ENCODE results near the gene AHSA1.
"Not testable (repeated sequence)": the region's sequence is repeated elsewhere in the genome, so short reads cannot be mapped to it uniquely, and the experiment has no call there.

Gene AHSA1

GRCh38 chr14:77457522-77458248 is at the start of gene AHSA1, which contains the start of gene VIPAS39:
TSS of gene AHSA1 (plus strand) at chr14:77458093. CDS start at chr14:77458190, 97 bp downstream.
TSS of gene VIPAS39 (minus strand) at chr14:77457601. CDS start at chr14:77454102, 3,499 bp downstream.
- peak; percentile 99 for DNase-seq (ENCODE audit: low spot score)

- DNase-seq (ENCODE audit: low spot score) = no peak
Measured at GRCh38 chr14:77409131-77409533, 48.8 kb upstream of the AHSA1 start.

- DNase-seq (ENCODE audit: low spot score) = not testable (repeated sequence)
Measured at GRCh38 chr14:77415403-77416030, 42.4 kb upstream of the AHSA1 start.

GRCh38 chr14:77416098-77416497 is 41.8 kb upstream of the AHSA1 start:
- not testable (repeated sequence) for DNase-seq (ENCODE audit: low spot score)

- no peak for DNase-seq (ENCODE audit: low spot score)
Measured at GRCh38 chr14:77416836-77417235, 41.1 kb upstream of the AHSA1 start.

GRCh38 chr14:77421201-77421600 is 36.7 kb upstream of the AHSA1 start:
- no peak for DNase-seq (ENCODE audit: low spot score)

DNA sequence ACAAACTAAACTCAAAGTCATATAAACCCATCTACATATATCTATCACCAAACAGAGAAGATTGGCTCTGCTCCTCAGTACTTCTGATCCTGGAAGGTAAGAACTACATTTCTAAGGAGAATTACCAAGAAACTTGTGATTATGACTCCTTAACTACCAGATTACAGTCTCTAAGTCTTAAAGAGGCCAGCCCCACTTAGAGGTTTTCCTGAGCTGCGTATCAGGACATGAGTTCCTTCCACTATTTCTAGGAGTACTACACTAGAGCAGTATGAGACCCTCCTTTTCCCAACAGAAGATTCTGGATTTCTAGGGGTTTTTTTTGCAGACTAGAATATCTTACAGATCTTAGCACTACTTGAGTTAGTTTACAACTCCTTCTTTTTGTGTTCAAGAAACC is 34.5 kb upstream of the AHSA1 start, which contains the start of gene NOXRED1:
TSS of gene NOXRED1 (minus strand) at position 101 of the 400 bp plus-strand sequence. CDS start 634 bp downstream, outside the sequence.
- DNase-seq (ENCODE audit: low spot score) = no peak

DNA sequence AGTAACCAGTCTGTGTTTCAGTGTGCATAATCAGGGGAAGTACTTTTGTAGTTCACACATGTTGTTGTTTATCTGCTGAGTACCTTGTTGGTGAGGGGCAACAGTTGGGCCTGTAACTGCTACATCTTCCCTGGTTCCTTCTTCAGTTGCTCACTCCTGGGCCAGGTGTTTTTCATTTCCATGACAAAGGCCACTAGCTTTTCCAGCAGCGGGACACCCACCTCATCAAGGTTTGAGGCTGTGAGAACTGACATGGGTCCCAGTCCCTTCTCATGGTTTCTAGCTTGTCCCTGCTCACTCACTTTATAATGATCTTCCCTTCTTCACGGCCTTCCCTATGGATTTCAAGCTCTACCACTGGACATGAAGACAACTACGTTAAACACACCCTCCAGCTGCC is 33.0 kb upstream of the AHSA1 start:
- no peak for DNase-seq (ENCODE audit: low spot score)

GRCh38 chr14:77426396-77426795 is 31.5 kb upstream of the AHSA1 start:
- DNase-seq (ENCODE audit: low spot score) = no peak

GRCh38 chr14:77436042-77436441 is 21.9 kb upstream of the AHSA1 start:
- peak; percentile 41 for DNase-seq (ENCODE audit: low spot score)

- no peak for DNase-seq (ENCODE audit: low spot score)
Measured at GRCh38 chr14:77438596-77438995, 19.3 kb upstream of the AHSA1 start.

- DNase-seq (ENCODE audit: low spot score) = no peak
Measured at GRCh38 chr14:77439861-77440260, 18.0 kb upstream of the AHSA1 start.

- DNase-seq (ENCODE audit: low spot score) = no peak
Measured at GRCh38 chr14:77442196-77442595, 15.7 kb upstream of the AHSA1 start.

GRCh38 chr14:77455966-77456640 is 1.8 kb upstream of the AHSA1 start:
- DNase-seq (ENCODE audit: low spot score) = no peak

DNA sequence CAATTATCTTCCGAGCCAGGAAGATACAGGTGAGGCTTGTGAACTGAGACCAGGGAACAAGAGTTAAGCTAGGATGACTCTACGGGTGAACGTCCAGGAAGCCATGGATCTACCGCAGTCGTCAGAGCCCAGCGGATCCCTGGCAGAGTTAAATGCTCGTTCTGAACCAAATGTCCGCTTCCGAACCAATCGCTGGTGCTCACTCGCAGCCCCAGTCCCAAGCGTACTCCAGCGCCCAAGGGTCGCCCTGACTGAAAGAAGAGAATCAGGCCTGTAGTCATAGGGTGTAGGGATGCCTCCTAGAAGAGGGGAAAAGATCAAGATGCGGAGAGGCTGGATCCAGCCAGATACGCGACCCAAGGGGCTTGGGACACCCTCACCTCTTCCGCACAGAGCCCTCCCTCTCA is 775 bp upstream of the AHSA1 start:
- DNase-seq (ENCODE audit: low spot score) = peak; percentile 52

- peak; percentile 70 for DNase-seq (ENCODE audit: low spot score)
Measured at GRCh38 chr14:77458249-77458950, 507 bp downstream of the AHSA1 start.

DNA sequence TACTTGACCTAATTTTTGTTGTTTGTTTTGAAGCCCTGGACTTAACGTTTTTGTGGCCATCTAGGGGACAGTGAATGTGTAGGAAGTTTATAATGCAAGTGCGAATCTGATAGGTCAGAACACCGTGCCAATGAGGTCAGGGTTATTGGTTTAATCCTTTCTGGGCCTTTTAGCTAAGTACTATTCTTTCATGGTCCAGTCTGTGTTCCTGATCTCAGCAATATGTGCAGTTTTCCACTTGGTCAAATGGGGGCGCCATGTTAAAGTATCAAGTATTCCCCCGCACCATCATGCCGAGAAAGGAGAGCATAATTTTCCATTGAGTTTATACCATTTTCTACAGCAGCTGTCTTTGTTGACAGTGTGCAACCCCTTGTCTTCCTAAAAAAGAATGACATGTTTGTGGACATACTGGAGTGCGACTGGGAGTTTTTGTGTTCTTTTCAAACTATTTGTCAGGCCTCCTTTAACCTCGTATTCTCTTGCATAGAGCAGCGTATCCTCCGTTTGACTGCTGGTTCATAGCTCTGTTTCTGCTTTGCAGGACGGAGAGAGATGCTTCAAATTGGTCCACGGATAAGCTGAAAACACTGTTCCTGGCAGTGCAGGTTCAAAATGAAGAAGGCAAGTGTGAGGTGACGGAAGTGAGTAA is 1.3 kb downstream of the AHSA1 start:
- peak; percentile 81 for DNase-seq (ENCODE audit: low spot score)

- DNase-seq (ENCODE audit: low spot score) = no peak
Measured at GRCh38 chr14:77467801-77468200, 9.9 kb downstream of the AHSA1 start.

- no peak for DNase-seq (ENCODE audit: low spot score)
Measured at GRCh38 chr14:77469067-77469505, 11.2 kb downstream of the AHSA1 start.

- DNase-seq (ENCODE audit: low spot score) = no peak
Measured at GRCh38 chr14:77469539-77469938, 11.6 kb downstream of the AHSA1 start.

DNA sequence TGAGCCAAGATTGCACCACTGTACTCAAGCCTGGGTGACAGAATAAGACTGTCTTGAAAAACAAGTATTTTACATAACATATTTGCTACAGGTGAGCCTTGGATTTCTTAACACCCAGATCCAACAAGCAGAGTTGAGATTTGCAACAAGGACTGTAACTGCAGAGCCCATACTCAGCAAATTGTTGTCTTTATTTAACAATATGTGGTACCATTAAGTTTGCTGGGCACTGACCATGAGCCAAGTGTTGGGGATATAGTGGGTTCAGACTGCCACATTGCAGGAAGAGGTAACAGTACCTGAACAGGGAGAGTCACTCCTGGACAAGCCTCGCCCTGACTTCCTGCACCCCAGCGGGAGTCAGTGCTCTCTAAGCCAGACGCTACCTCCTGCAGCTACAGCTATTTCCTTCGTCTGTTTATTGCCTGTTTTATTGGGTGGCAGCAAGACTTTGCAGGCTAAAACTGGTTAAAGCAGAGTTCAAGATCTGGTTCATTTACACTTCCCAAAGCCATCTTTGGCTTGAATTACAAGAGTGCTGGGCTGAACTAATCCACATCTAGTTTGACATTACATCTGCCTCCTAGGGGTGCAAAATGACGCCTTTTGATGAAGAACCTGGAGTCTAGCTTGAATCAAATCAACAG is 12.5 kb downstream of the AHSA1 start:
- DNase-seq (ENCODE audit: low spot score) = no peak
